Skin of body (tissue), 2 donors: ENCODE results near the gene SHC1. TPM values are rescaled to one million over a fixed set of nuclear protein-coding genes. Genes with fewer than 3 reads are reported as not detected.
A peak's percentile ranks its signal among the peaks of the same experiment; 100 is the strongest.
"Not testable (repeated sequence)": the region's sequence is repeated elsewhere in the genome, so short reads cannot be mapped to it uniquely, and the experiment has no call there.

ENCODE experiments used
- DNase-seq: peaks from one replicate; lab custom pipeline; 2025; lab: John Stamatoyannopoulos, UW
- total RNA-seq: library from RNA; depleted of rRNA; stranded (reverse); fragments of >200 nt; gene quantifications from one replicate; pipeline ENCODE4 v1.2.3, GENCODE V29; 2014

The SHC1 gene
- total RNA-seq, 1 donor from 2014 or later, result 42.9 TPM

GRCh38 chr1:154996966-154997701 is 26.6 kb upstream of the SHC1 start:
- DNase-seq, result no peak

- peak; percentile 32 for DNase-seq
Observed at GRCh38 chr1:154995301-154995983, 24.9 kb upstream of the SHC1 start.

GRCh38 chr1:154994591-154994990 is 24.0 kb upstream of the SHC1 start:
- no peak for DNase-seq

- DNase-seq, result no peak
Observed at GRCh38 chr1:154994269-154994587, 23.7 kb upstream of the SHC1 start.

GRCh38 chr1:154993572-154994268 is 23.2 kb upstream of the SHC1 start, which contains the start of gene LENEP:
LENEP (plus strand) TSS chr1:154993586; CDS start chr1:154993608, 22 bp downstream.
- DNase-seq, result no peak

- DNase-seq, result no peak
Observed at GRCh38 chr1:154992721-154993571, 22.4 kb upstream of the SHC1 start.

GRCh38 chr1:154990276-154990675 is 19.7 kb upstream of the SHC1 start:
- DNase-seq, result no peak

GRCh38 chr1:154989195-154989860 is 18.8 kb upstream of the SHC1 start:
- DNase-seq, result no peak

GRCh38 chr1:154988058-154988954 is 17.8 kb upstream of the SHC1 start:
- no peak for DNase-seq

GRCh38 chr1:154987326-154987725 is 16.8 kb upstream of the SHC1 start:
- DNase-seq, result no peak

- not testable (repeated sequence) for DNase-seq
Observed at GRCh38 chr1:154986736-154987135, 16.2 kb upstream of the SHC1 start.

GRCh38 chr1:154983776-154984466 is 13.4 kb upstream of the SHC1 start:
- DNase-seq, result no peak

GRCh38 chr1:154982897-154983648 is 12.5 kb upstream of the SHC1 start, which contains the start of gene FLAD1:
FLAD1 (plus strand) TSS chr1:154983344; CDS start chr1:154983695, 351 bp downstream.
- peak; percentile 100 for DNase-seq

- no peak for DNase-seq
Observed at GRCh38 chr1:154982341-154982740, 11.8 kb upstream of the SHC1 start.

- DNase-seq, result no peak
Observed at GRCh38 chr1:154978360-154978759, 7.8 kb upstream of the SHC1 start.

- not testable (repeated sequence) for DNase-seq
Observed at GRCh38 chr1:154977762-154978161, 7.2 kb upstream of the SHC1 start.

GRCh38 chr1:154975409-154976059 is 5.0 kb upstream of the SHC1 start:
- peak; percentile 29 for DNase-seq
